Dermis blood vessel endothelial cell (primary cell): ENCODE measurements around the gene B4GALNT3. TPM values are rescaled to one million over a fixed set of nuclear protein-coding genes. Genes with fewer than 3 reads are reported as not detected.
"Not testable (repeated sequence)": the region's sequence is repeated elsewhere in the genome, so short reads cannot be mapped to it uniquely, and the experiment has no call there.

ENCODE experiments used
- DNase-seq: peaks from one replicate; pipeline ENCODE4 v3.0.0; 2010
- total RNA-seq: library from RNA; depleted of rRNA; stranded (reverse); fragments of >200 nt; gene quantifications from 2 replicates; pipeline ENCODE4 v1.2.3, GENCODE V29; 2014

The B4GALNT3 gene
- total RNA-seq, result 0.05 TPM in 1 of 2 replicates, not detected in the other

DNA sequence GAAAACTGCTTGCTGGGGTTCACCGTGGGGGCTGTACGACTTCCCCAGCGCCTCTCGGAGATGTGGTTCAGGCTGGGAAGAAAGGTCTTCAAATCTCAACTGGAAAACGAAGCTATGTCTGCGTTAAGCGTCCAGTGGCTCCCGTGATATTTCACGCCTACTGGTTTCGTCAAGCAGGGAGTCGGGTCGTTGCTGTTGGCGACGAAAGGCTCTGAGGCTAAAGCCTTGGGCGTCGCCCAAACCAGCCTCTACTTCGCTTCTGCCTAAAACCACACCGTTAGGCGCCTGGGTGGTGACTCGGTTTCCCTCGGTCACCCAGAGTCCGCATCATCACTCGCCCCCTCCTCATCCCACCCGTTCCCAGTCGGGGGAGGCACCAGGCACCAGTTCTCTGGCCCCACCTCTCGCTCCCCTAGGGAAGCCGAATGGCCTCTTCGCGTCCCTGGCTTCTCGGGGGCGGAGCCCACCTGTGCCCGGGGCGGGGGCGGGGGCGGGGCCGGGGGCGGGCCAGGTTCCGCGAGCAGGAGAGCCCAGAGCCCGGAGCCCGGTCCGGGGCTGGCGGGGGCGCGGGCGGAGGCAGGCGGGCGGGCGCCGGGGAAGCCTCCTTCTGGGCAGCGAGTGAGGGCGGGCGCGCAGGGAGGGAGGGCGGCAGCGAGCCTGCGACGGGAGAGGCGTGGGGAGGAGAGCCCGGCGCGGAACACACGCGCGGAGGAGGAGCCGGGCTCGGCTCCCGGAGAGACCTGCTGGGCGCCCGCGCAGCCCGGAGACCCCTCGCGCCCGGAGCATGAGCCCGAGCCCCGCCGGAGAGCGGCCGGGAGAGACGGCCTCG lies at the start of gene B4GALNT3:
Gene B4GALNT3, plus strand, starts transcription at position 510 of the 829 bp plus-strand sequence. CDS start 438 bp downstream, outside the sequence.
- peak; percentile 27 for DNase-seq

- no peak for DNase-seq
Measured at GRCh38 chr12:414859-415258, 44.9 kb upstream of the B4GALNT3 start.

GRCh38 chr12:418432-418831 lies 41.3 kb upstream of the B4GALNT3 start:
- no peak for DNase-seq

GRCh38 chr12:422526-422925 lies 37.2 kb upstream of the B4GALNT3 start:
- no peak for DNase-seq

DNA sequence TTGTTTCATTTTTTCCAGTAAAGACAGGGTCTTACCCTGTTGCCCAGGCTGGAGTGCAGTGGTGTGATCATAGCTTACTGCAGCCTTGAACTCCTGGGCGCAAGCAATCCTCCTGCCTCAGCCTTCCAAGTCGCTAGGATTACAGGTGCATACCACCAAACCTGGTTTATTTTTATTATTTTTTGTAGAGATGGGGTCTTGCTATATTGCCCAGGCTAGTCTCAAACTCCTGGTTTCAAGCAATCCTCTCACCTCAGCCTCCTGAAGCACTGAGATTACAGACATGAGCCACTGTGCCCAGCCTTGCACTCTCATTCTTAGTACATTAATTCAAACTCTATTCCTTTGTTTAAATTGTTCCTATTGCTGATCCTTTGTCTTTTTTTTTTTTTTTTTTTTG lies 24.0 kb upstream of the B4GALNT3 start:
- DNase-seq, result not testable (repeated sequence)

- DNase-seq, result peak; percentile 73
Measured at GRCh38 chr12:442235-442884, 17.4 kb upstream of the B4GALNT3 start.

DNA sequence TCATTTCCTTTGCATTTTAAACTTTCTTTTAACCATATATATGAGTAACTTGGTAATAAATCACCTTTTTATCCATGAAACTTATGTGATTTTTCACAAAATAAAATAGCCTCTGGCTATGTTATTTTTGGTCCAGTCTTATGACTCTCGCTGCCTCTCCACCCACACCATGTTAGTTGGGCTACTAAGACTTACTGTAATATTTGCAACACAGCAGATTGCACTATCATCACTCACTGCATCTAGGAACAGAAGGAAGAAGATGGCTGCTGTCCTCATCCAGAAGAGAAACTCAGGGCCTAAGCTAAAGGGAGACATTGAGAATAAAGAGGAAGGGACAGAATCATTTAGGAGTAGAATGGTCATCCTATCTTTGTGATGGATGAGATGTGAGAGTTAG lies 12.6 kb upstream of the B4GALNT3 start:
- no peak for DNase-seq

GRCh38 chr12:449203-449602 lies 10.5 kb upstream of the B4GALNT3 start:
- no peak for DNase-seq

GRCh38 chr12:450438-450837 lies 9.3 kb upstream of the B4GALNT3 start:
- DNase-seq, result no peak

DNA sequence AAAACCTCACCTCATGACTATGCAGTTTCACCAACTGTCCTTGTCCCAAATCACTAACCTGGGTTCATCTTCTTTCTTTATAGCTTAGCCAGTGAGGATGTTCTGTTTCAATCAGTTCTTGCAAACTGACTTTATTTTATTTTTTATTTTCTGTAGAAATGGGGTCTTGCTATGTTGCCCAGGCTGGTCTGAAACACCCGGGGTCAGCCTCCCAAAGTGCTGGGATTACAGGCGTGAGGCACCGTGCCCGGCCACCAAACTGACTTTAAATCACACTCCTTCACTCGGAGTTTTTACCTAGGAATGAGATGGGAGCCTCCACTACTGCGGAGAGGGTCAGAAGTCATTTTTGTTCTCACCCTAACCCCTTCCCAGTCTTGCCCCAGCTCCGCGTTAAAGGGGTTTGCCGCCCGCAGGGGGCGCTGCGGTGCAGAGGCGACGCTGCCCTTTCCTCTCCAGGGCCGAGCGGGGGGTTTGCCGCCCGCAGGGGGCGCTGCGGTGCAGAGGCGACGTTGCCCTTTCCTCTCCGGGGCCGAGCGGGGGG lies 7.0 kb upstream of the B4GALNT3 start:
- DNase-seq, result no peak

DNA sequence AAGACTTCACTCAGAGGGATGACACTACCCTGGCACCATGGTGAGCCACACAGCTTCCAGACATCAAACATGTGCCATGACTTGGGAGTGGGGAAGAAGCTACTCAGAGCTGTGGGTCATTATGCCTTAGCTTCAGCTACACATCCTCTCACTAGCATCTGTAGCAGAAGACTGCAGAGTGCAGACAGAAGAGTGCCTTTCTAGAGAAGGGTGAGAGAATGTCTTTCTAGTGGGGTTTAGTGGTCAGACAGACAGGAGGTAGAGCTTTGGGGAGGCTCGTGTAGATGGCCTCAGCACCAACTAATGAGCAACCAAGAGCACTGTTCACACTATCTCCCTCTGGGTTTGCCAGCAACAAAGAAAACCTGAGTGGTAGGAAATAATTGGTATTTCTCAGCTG lies 4.9 kb upstream of the B4GALNT3 start:
- DNase-seq, result no peak

DNA sequence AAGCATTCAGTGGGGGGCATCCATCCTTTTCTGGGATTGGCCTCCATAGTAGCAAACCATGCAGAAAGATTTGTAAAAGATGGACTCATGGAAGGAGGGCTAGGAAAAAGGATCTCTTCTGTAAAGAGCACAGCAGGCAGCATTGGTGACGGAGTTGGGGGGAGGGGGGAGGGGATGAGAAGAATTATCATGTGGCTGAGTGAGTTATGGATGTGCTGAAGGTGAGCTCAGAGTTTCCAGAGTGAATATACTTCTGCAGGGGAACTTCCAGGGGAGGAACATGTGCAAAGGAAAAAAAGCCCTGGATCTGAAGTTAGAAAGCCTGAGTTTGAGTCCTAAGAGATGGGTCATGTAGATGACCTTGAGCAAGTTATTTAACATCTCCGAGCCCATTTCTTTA lies 3.9 kb upstream of the B4GALNT3 start:
- no peak for DNase-seq

DNA sequence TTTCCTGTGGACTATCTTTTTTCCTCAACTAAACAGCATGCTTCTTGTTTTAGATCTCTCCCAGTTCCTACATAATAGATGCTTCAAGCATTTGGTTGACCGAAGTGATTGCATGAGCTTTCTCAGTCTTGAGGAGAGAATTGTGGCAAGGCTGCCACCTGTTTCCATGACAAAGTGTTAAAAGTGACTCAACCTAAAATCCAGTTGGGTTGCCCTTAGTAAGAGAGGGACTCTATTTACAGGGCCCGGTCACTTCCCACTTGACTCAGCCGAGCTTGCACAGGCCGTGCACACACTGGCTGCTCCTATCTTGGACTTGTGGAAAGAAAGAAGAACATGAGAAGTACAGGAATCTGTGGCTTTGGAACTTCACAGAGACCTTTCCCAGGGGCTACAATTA lies 2.1 kb upstream of the B4GALNT3 start:
- DNase-seq, result no peak

GRCh38 chr12:459050-459429 lies 699 bp upstream of the B4GALNT3 start:
- DNase-seq, result no peak

DNA sequence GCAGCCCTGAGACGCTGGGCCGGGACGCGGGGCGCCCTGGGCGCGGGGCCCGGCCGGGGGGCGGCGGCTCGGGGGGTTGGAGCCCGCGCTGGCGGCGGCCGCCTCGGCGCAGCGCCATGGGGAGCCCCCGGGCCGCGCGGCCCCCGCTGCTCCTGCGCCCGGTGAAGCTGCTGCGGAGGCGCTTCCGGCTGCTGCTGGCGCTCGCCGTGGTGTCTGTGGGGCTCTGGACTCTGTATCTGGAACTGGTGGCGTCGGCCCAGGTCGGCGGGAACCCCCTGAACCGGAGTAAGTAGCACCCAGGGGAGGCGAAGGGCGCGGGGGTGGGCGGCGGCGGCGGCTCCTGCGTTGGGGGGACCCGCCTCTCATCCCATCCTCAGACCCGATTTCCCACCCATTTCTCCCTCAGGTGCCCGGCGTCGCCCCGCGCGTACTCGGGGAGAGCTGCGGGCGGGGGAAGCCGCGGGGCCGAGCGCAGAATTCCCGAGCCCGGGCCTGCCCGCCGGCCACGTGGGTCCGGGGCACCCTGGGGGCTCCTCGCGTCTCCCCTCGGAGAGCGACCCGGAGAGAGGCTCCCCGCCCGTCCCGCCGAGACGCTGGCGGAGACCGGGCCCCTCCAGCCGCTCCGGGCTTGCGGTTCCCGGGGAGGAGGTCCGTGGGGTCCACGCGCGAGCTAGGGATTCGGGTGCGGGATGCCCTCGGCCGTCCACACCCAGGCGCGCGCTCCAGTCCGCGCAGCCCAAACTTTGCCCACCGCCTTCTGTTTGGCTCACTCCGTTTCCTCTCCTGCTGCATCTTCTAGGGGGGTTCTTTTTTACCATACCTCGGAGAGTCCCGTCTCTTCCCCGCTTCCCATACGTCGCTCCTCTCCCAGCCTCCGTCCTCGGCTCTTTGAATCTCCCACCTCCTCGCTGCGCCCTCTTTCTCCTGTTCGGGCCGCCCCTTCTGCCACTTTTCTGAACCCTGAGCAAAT lies 807 bp downstream of the B4GALNT3 start:
- DNase-seq, result no peak

DNA sequence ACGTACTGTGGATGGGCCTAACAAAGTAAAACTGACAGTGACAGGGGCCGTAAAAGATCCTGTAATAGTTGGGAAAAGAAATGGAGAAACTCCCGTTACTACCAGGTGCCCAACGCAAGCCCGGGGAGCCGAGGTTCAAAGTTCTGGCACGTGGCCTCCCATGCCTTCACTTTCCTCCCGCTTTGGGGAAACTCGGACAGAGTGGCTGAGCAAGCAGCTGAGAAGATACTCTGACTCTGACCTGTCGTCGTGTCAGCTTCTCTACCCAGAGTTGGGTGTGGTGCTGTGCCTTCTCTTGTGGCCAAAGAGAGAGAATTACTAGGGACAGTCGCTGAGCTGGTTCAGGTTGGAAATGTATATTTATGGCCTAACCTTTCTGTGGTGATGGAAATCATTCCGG lies 1.7 kb downstream of the B4GALNT3 start:
- no peak for DNase-seq

DNA sequence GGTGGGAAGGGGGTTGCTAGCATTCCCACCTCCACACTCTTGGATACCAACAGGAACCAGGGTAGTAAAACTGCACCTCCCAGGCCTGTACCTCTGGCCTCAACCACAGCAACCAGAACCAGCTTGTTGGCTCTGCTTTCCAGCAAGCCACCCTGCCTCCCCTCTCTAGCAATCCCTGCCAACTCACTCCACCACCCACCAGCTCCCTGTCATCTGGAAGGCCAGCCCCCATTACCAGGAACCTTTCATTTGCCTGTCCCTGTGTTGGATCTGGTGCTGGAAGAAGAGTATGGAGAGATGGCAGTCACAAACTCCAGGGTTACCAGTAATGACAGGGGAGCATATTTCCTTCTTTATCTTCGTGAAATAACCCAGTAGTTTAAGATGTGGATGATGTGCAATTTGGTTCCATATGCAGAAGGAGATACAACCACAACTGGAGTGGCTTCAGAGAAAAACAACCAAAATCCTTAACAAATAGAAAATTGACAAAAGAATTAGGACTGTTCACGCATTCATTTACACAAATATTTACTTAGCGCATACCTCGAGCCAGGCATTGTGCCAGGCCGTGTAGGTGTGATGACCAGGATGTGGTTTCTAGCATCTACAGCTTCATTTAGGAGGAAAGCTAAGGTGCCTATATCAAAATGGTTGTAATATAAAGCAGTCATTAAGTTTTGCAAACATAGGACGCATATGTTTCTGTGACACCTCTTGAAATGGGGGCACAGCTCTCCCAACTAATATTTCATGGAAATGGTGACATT lies 3.4 kb downstream of the B4GALNT3 start:
- no peak for DNase-seq

DNA sequence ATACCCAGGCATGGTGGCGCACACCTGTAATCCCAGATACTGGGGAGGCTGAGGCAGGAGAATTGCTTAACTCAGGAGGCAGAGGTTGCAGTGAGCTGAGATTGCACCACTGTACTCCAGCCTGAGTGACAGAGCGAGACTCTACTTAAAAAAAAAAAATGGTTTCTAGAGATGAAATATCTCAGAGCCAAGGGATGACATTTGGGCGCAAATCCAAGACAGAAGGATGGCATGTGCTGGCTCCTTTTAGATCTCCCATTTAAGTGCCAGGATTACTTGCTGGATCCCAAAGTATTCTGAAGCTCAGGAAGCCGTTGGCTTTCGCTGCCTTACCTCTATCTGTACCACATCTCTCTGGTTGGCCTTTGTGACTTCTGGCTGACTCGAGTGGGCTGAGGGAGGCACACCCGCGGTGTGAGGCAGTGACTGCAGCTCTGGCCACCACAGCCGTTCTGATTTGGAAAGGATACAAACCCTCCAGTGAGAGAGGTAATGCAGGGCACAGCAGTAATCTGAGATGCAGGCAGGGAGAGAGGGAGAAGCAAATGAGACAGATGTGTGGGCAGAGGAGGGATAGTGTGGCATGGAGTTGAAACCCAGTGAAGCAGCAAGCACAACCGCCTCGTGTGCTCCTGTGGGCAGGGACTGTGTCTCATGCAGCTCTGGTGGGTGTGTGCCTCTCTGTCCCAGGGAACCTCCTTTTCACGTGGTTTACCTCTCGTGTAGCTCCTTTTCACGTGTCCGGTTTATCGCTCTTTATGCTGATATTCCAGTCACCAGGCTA lies 4.9 kb downstream of the B4GALNT3 start:
- DNase-seq, result no peak

GRCh38 chr12:466039-466438 lies 6.3 kb downstream of the B4GALNT3 start:
- no peak for DNase-seq

- DNase-seq, result no peak
Measured at GRCh38 chr12:466762-467161, 7.0 kb downstream of the B4GALNT3 start.

DNA sequence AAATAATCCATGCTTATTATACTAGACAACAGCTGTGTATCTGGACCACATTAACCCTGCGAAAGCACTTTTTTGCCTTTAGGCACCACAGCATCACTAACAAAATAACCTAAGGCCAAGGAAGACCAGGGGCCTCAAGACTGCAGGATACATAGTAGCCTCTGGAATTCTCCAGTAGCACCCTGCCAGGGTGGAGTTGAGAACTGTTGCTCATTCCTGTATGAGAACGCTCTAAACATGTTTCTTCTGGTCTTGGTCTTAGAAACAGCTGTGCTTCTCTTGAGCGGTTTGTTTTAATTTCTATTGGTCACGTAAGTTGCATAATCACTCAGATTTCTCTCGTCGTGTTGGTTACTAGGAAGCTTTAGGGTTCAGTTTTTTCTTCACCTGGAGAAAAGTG lies 7.9 kb downstream of the B4GALNT3 start:
- no peak for DNase-seq
